ENCODE measurements around the gene SIRT3. TPM values are rescaled to one million over a fixed set of nuclear protein-coding genes. Genes with fewer than 3 reads are reported as not detected.

The SIRT3 gene
- total and polyA plus RNA-seq, 2 of the 13 experiments (the other 11 are each of a cell fraction or from before 2014, with no cell fraction given) = 15.1 to 18.2 TPM

- TF ChIP-seq ZNF782 (CRISPR knock-in tag; IDR thresholded peaks at IDR 0.05; ENCODE audit: borderline replicate concordance) (no peak), MED8 (CRISPR knock-in tag; IDR thresholded peaks at IDR 0.05; ENCODE audit: insufficient replicate concordance) (peak; percentile 42), SIX1 (CRISPR knock-in tag; IDR thresholded peaks at IDR 0.05; ENCODE audit: borderline replicate concordance) (no peak), MIXL1 (CRISPR knock-in tag; IDR thresholded peaks at IDR 0.05) (no peak), GATAD1 (CRISPR knock-in tag; IDR thresholded peaks at IDR 0.05) (peak; percentile 87), DNMT3B (CRISPR knock-in tag; conservative IDR thresholded peaks at IDR 0.05) (no peak), TCF7L2 (IDR thresholded peaks at IDR 0.05; ENCODE audit: low read depth, low read length) (no peak), ZNF24 (IDR thresholded peaks at IDR 0.05) (no peak), RBM22 (optimal IDR thresholded peaks at IDR 0.05; ENCODE audit: low read length) (peak; percentile 12), SP5 (CRISPR knock-in tag; IDR thresholded peaks at IDR 0.05; ENCODE audit: borderline replicate concordance, low read depth) (no peak; the same call in 1 of the 2 replicates), ZNF432 (CRISPR knock-in tag; IDR thresholded peaks at IDR 0.05; ENCODE audit: borderline replicate concordance) (no peak), CHD4 (IDR thresholded peaks at IDR 0.05; ENCODE audit: borderline replicate concordance, low read length) (no peak), ZNF17 (CRISPR knock-in tag; IDR thresholded peaks at IDR 0.05) (no peak), YY1 (IDR thresholded peaks at IDR 0.05; ENCODE audit: insufficient read depth, insufficient replicate concordance, low read depth, low read length) (peak; percentile 68), ZBTB8A (CRISPR knock-in tag; IDR thresholded peaks at IDR 0.05; ENCODE audit: borderline replicate concordance, low read depth) (no peak), MXD1 (CRISPR knock-in tag; IDR thresholded peaks at IDR 0.05) (no peak; the same call in 1 of the 2 replicates), BATF2 (CRISPR knock-in tag; IDR thresholded peaks at IDR 0.05) (no peak), ZNF382 (CRISPR knock-in tag; IDR thresholded peaks at IDR 0.05; ENCODE audit: borderline replicate concordance) (no peak), TGIF2 (CRISPR knock-in tag; IDR thresholded peaks at IDR 0.05) (no peak), ZNF777 (CRISPR knock-in tag; IDR thresholded peaks at IDR 0.05) (no peak), ZNF274 (CRISPR knock-in tag; IDR thresholded peaks at IDR 0.05) (no peak), ZNF713 (CRISPR knock-in tag; IDR thresholded peaks at IDR 0.05) (no peak), ZNF629 (CRISPR knock-in tag; conservative IDR thresholded peaks at IDR 0.05) (no peak), ZNF329 (CRISPR knock-in tag; IDR thresholded peaks at IDR 0.05; ENCODE audit: low read depth) (no peak)
- TF ChIP-seq, protein P1, sequence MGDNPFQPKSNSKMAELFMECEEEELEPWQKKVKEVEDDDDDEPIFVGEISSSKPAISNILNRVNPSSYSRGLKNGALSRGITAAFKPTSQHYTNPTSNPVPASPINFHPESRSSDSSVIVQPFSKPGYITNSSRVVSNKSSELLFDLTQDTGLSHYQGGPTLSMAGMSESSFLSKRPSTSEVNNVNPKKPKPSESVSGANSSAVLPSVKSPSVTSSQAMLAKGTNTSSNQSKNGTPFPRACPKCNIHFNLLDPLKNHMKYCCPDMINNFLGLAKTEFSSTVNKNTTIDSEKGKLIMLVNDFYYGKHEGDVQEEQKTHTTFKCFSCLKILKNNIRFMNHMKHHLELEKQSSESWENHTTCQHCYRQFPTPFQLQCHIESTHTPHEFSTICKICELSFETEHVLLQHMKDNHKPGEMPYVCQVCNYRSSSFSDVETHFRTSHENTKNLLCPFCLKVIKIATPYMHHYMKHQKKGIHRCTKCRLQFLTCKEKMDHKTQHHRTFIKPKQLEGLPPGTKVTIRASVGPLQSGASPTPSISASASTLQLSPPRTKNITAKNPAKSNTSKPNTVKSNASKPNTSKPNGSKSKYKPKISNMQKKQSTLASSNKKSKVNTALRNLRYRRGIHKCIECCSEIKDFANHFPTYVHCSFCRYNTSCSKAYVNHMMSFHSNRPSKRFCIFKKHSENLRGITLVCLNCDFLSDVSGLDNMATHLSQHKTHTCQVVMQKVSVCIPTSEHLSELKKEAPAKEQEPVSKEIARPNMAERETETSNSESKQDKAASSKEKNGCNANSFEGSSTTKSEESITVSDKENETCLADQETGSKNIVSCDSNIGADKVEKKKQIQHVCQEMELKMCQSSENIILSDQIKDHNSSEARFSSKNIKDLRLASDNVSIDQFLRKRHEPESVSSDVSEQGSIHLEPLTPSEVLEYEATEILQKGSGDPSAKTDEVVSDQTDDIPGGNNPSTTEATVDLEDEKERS (CRISPR knock-in tag; IDR thresholded peaks at IDR 0.05) = no peak
- TF ChIP-seq, protein P2, sequence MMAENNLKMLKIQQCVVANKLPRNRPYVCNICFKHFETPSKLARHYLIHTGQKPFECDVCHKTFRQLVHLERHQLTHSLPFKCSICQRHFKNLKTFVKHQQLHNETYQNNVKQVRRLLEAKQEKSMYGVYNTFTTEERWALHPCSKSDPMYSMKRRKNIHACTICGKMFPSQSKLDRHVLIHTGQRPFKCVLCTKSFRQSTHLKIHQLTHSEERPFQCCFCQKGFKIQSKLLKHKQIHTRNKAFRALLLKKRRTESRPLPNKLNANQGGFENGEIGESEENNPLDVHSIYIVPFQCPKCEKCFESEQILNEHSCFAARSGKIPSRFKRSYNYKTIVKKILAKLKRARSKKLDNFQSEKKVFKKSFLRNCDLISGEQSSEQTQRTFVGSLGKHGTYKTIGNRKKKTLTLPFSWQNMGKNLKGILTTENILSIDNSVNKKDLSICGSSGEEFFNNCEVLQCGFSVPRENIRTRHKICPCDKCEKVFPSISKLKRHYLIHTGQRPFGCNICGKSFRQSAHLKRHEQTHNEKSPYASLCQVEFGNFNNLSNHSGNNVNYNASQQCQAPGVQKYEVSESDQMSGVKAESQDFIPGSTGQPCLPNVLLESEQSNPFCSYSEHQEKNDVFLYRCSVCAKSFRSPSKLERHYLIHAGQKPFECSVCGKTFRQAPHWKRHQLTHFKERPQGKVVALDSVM (CRISPR knock-in tag; IDR thresholded peaks at IDR 0.05) = no peak
Observed at GRCh38 chr11:208181-208916, 27.8 kb downstream of the SIRT3 start (continued).
